ENCODE data around the gene A4GALT. TPM values are rescaled to one million over a fixed set of nuclear protein-coding genes. Genes with fewer than 3 reads are reported as not detected.

The A4GALT gene
- total RNA-seq, 1 experiment from 2014 or later: 6.9 TPM

DNA sequence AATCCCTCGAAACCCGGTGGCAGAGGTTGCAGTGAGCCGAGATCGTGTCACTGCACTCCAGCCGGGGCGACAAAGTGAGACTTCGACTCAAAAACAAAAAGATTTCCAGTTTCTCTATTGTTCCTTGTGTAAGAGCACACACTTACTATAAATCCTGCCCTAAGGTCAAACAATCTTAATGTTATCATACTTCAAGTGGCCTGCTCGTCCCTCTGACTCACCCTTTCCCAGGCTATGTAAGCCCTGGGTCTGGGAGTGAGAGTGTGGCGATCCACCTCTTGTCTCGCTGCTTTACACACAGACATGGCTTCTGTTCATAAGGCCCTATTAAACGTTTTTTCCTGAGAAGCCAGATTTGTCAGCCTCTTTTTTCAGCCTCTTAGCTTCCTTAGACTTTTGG, 24.4 kb upstream of the A4GALT start:
- TF ChIP-seq SIN3A (IDR thresholded peaks at IDR 0.05; ENCODE audit: borderline replicate concordance, insufficient read depth, low read depth, low read length) (no peak), TCF7L2 (IDR thresholded peaks at IDR 0.05; ENCODE audit: low read depth, low read length) (no peak), POLR2AphosphoS5 (IDR thresholded peaks at IDR 0.05; ENCODE audit: low read depth, low read length) (no peak)
- TF ChIP-seq, protein P1, sequence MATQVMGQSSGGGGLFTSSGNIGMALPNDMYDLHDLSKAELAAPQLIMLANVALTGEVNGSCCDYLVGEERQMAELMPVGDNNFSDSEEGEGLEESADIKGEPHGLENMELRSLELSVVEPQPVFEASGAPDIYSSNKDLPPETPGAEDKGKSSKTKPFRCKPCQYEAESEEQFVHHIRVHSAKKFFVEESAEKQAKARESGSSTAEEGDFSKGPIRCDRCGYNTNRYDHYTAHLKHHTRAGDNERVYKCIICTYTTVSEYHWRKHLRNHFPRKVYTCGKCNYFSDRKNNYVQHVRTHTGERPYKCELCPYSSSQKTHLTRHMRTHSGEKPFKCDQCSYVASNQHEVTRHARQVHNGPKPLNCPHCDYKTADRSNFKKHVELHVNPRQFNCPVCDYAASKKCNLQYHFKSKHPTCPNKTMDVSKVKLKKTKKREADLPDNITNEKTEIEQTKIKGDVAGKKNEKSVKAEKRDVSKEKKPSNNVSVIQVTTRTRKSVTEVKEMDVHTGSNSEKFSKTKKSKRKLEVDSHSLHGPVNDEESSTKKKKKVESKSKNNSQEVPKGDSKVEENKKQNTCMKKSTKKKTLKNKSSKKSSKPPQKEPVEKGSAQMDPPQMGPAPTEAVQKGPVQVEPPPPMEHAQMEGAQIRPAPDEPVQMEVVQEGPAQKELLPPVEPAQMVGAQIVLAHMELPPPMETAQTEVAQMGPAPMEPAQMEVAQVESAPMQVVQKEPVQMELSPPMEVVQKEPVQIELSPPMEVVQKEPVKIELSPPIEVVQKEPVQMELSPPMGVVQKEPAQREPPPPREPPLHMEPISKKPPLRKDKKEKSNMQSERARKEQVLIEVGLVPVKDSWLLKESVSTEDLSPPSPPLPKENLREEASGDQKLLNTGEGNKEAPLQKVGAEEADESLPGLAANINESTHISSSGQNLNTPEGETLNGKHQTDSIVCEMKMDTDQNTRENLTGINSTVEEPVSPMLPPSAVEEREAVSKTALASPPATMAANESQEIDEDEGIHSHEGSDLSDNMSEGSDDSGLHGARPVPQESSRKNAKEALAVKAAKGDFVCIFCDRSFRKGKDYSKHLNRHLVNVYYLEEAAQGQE (IDR thresholded peaks at IDR 0.05; ENCODE audit: insufficient read depth in 1 of 2, low read depth in 2 of 2, low read length in 1 of 2): no peak
- TF ChIP-seq, protein P2, sequence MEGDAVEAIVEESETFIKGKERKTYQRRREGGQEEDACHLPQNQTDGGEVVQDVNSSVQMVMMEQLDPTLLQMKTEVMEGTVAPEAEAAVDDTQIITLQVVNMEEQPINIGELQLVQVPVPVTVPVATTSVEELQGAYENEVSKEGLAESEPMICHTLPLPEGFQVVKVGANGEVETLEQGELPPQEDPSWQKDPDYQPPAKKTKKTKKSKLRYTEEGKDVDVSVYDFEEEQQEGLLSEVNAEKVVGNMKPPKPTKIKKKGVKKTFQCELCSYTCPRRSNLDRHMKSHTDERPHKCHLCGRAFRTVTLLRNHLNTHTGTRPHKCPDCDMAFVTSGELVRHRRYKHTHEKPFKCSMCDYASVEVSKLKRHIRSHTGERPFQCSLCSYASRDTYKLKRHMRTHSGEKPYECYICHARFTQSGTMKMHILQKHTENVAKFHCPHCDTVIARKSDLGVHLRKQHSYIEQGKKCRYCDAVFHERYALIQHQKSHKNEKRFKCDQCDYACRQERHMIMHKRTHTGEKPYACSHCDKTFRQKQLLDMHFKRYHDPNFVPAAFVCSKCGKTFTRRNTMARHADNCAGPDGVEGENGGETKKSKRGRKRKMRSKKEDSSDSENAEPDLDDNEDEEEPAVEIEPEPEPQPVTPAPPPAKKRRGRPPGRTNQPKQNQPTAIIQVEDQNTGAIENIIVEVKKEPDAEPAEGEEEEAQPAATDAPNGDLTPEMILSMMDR (IDR thresholded peaks at IDR 0.05): no peak
- no TSS peak for BruUV-seq (replicated peaks)
- CTCF ChIA-PET: no interaction called here
- intact Hi-C loops (cut with micrococcal nuclease; ENCODE audit: unreplicated experiment): no loop called here
- DNase-seq (ENCODE audit: low read depth, low spot score) (no peak), ATAC-seq (no peak)
- Histone ChIP-seq H3K9me3 (ENCODE audit: control insufficient read depth, insufficient read depth, low read depth, low read length) (no peaks in the 10 kb centered on the region), H3K4me3 (ENCODE audit: low read depth in 2 of 2, low read length in 2 of 2) (no peak overlapping the region), H3K36me3 (ENCODE audit: control insufficient read depth, insufficient read depth, low read length) (no peaks in the 10 kb centered on the region), H3K4me1 (ENCODE audit: control insufficient read depth, insufficient read depth, low read length) (no peaks in the 10 kb centered on the region), H3K27ac (ENCODE audit: low read length) (no peak overlapping the region), H3K27me3 (ENCODE audit: control insufficient read depth, insufficient read depth, low read length) (no peaks in the 10 kb centered on the region)
- POLR2A ChIA-PET: interaction anchor here (0.6 kb wide), 1 partner anchor 235 kb away, joined by 4 read pairs; no protein-coding TSS in a partner anchor
- in situ Hi-C loops (cut with HindIII; ENCODE audit: low pct_unique_long_range_greater_than_20kb, low sequenced_read_pairs): no loop called here

DNA sequence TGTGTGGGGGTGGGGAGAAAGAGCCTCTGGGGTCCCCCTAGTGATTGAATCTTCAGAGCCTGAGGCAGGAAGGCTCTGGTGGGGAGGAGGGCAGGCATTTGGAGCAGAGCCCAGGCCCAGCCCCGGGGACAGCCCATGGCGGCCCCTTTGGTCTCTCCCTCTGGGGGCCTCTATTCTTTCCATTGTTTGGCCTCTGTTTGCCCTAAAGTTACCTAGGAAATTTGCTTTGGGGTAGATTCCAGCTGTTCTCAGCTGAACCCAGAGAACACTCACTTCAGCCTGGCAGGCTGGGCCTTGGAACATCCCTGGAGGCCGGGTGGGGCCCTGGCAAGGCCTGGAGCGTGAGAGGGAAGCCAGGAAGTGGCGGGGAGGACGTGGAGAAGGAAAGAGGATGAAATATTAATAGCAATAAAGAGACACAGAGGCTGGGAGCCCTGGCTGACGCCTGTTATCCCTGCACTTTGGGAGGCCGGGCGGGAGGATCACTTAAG, 22.9 kb upstream of the A4GALT start:
- Histone ChIP-seq H3K27me3 (ENCODE audit: control insufficient read depth, insufficient read depth, low read length) (no peaks in the 10 kb centered on the region), H3K4me1 (ENCODE audit: control insufficient read depth, insufficient read depth, low read length) (no peaks in the 10 kb centered on the region), H3K4me3 (ENCODE audit: low read depth in 2 of 2, low read length in 2 of 2) (no peak overlapping the region), H3K9me3 (ENCODE audit: control insufficient read depth, insufficient read depth, low read depth, low read length) (no peaks in the 10 kb centered on the region), H3K36me3 (ENCODE audit: control insufficient read depth, insufficient read depth, low read length) (no peaks in the 10 kb centered on the region), H3K27ac (ENCODE audit: low read length) (no peak overlapping the region)
- CTCF ChIA-PET: no interaction called here
- POLR2A ChIA-PET: no interaction called here
- no peak for TF ChIP-seq POLR2AphosphoS5 (IDR thresholded peaks at IDR 0.05; ENCODE audit: low read depth, low read length)
- TF ChIP-seq, protein P2 (IDR thresholded peaks at IDR 0.05): no peak
- no peak for TF ChIP-seq TCF7L2 (IDR thresholded peaks at IDR 0.05; ENCODE audit: low read depth, low read length)
- ATAC-seq (no peak), DNase-seq (ENCODE audit: low read depth, low spot score) (no peak)
- BruUV-seq (replicated peaks): no TSS peak
- in situ Hi-C loops (cut with HindIII; ENCODE audit: low pct_unique_long_range_greater_than_20kb, low sequenced_read_pairs): no loop called here
- intact Hi-C loops (cut with micrococcal nuclease; ENCODE audit: unreplicated experiment): no loop called here
